ENCODE results near the gene CCDC177. TPM values are rescaled to one million over a fixed set of nuclear protein-coding genes. Genes with fewer than 3 reads are reported as not detected.

The CCDC177 gene
- polyA plus RNA-seq, 2 of the 4 experiments (the other 2 are of a cell fraction) = not detected

DNA sequence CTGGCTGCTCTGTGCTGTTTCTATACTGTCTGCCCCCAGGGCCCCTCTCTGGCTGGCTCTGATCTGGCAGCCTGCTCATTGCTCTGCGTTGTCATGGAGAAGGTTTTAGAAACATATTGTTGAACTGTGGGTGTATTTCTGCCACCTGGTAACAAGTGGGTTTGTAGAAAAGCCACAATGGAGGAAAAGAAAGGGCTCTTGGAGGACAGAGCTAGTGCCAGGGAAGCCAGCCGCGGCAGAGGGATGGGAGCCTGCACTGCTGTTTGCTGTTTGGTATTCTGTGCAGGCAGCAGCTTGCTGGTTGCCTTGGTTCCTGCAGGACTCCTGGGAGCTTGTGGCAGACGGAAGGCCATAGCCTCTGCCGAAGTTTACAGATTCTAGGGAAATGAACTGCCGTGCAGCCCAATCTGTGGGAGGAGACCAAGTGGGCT, 15.1 kb downstream of the CCDC177 start (continued):
- TF ChIP-seq, protein P1, sequence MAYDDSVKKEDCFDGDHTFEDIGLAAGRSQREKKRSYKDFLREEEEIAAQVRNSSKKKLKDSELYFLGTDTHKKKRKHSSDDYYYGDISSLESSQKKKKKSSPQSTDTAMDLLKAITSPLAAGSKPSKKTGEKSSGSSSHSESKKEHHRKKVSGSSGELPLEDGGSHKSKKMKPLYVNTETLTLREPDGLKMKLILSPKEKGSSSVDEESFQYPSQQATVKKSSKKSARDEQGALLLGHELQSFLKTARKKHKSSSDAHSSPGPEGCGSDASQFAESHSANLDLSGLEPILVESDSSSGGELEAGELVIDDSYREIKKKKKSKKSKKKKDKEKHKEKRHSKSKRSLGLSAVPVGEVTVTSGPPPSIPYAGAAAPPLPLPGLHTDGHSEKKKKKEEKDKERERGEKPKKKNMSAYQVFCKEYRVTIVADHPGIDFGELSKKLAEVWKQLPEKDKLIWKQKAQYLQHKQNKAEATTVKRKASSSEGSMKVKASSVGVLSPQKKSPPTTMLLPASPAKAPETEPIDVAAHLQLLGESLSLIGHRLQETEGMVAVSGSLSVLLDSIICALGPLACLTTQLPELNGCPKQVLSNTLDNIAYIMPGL (CRISPR knock-in tag; IDR thresholded peaks at IDR 0.05; ENCODE audit: borderline replicate concordance) = no peak
- TF ChIP-seq KDM5A (IDR thresholded peaks at IDR 0.05) (no peak), CBX8 (IDR thresholded peaks at IDR 0.05) (no peak)

DNA sequence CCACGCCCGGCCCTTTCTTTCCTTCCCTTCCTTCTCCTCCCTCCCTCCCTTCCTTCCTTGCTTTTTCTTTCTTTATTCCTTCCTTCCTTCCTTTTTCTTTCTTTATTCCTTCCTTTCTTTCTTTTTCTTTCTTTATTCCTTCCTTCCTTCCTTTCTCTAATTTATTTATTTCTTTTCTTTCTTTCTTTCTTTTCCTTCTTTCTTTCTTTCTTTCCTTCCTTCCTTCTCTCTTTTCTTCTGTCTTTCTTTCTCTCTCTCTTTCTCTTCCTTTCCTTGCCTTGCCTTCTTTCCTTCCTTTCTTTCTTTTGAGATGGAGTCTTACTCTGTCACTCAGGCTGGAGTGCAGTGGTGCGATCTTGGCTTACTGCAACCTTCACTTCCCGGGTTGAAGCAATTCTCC, 15.9 kb downstream of the CCDC177 start:
- Histone ChIP-seq H3K4me2 (no peak overlapping the region), H3K4me1 (no peaks in the 10 kb centered on the region; the same call in 2 of the 3 replicates), H3K4me3 (no peak overlapping the region), H3K27ac (no peak overlapping the region), H3K9me3 (no peaks in the 10 kb centered on the region)
- POLR2A ChIA-PET = no interaction called here
- DNase-seq (ENCODE audit: low read depth in 1 of 2, low spot score in 1 of 2) = no peak
- ATAC-seq = no peak
- FAIRE-seq = no peak
- TF ChIP-seq CBX8 (IDR thresholded peaks at IDR 0.05) = no peak
- TF ChIP-seq, protein P2, sequence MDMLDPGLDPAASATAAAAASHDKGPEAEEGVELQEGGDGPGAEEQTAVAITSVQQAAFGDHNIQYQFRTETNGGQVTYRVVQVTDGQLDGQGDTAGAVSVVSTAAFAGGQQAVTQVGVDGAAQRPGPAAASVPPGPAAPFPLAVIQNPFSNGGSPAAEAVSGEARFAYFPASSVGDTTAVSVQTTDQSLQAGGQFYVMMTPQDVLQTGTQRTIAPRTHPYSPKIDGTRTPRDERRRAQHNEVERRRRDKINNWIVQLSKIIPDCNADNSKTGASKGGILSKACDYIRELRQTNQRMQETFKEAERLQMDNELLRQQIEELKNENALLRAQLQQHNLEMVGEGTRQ (IDR thresholded peaks at IDR 0.05) = no peak
- TF ChIP-seq, protein P1 (CRISPR knock-in tag; IDR thresholded peaks at IDR 0.05; ENCODE audit: borderline replicate concordance) = no peak
- TF ChIP-seq, protein P3, sequence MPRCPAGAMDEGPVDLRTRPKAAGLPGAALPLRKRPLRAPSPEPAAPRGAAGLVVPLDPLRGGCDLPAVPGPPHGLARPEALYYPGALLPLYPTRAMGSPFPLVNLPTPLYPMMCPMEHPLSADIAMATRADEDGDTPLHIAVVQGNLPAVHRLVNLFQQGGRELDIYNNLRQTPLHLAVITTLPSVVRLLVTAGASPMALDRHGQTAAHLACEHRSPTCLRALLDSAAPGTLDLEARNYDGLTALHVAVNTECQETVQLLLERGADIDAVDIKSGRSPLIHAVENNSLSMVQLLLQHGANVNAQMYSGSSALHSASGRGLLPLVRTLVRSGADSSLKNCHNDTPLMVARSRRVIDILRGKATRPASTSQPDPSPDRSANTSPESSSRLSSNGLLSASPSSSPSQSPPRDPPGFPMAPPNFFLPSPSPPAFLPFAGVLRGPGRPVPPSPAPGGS (IDR thresholded peaks at IDR 0.05) = no peak
- TF ChIP-seq, protein P4, sequence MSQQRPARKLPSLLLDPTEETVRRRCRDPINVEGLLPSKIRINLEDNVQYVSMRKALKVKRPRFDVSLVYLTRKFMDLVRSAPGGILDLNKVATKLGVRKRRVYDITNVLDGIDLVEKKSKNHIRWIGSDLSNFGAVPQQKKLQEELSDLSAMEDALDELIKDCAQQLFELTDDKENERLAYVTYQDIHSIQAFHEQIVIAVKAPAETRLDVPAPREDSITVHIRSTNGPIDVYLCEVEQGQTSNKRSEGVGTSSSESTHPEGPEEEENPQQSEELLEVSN (IDR thresholded peaks at IDR 0.05; ENCODE audit: borderline replicate concordance, low read depth) = no peak
- no peak for TF ChIP-seq CEBPB (IDR thresholded peaks at IDR 0.05)
- TF ChIP-seq, protein P5, sequence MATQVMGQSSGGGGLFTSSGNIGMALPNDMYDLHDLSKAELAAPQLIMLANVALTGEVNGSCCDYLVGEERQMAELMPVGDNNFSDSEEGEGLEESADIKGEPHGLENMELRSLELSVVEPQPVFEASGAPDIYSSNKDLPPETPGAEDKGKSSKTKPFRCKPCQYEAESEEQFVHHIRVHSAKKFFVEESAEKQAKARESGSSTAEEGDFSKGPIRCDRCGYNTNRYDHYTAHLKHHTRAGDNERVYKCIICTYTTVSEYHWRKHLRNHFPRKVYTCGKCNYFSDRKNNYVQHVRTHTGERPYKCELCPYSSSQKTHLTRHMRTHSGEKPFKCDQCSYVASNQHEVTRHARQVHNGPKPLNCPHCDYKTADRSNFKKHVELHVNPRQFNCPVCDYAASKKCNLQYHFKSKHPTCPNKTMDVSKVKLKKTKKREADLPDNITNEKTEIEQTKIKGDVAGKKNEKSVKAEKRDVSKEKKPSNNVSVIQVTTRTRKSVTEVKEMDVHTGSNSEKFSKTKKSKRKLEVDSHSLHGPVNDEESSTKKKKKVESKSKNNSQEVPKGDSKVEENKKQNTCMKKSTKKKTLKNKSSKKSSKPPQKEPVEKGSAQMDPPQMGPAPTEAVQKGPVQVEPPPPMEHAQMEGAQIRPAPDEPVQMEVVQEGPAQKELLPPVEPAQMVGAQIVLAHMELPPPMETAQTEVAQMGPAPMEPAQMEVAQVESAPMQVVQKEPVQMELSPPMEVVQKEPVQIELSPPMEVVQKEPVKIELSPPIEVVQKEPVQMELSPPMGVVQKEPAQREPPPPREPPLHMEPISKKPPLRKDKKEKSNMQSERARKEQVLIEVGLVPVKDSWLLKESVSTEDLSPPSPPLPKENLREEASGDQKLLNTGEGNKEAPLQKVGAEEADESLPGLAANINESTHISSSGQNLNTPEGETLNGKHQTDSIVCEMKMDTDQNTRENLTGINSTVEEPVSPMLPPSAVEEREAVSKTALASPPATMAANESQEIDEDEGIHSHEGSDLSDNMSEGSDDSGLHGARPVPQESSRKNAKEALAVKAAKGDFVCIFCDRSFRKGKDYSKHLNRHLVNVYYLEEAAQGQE (IDR thresholded peaks at IDR 0.05) = no peak
- no peak for TF ChIP-seq ZSCAN20 (CRISPR knock-in tag; IDR thresholded peaks at IDR 0.05)
- no peak for TF ChIP-seq MAZ (IDR thresholded peaks at IDR 0.05; ENCODE audit: borderline replicate concordance, low read depth, low read length)
- no peak for TF ChIP-seq JUNB (IDR thresholded peaks at IDR 0.05)
- TF ChIP-seq ESRRA (IDR thresholded peaks at IDR 0.05; ENCODE audit: borderline replicate concordance, low read length) = no peak
- TF ChIP-seq, protein P6, sequence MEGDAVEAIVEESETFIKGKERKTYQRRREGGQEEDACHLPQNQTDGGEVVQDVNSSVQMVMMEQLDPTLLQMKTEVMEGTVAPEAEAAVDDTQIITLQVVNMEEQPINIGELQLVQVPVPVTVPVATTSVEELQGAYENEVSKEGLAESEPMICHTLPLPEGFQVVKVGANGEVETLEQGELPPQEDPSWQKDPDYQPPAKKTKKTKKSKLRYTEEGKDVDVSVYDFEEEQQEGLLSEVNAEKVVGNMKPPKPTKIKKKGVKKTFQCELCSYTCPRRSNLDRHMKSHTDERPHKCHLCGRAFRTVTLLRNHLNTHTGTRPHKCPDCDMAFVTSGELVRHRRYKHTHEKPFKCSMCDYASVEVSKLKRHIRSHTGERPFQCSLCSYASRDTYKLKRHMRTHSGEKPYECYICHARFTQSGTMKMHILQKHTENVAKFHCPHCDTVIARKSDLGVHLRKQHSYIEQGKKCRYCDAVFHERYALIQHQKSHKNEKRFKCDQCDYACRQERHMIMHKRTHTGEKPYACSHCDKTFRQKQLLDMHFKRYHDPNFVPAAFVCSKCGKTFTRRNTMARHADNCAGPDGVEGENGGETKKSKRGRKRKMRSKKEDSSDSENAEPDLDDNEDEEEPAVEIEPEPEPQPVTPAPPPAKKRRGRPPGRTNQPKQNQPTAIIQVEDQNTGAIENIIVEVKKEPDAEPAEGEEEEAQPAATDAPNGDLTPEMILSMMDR (IDR thresholded peaks at IDR 0.05) = no peak
- TF ChIP-seq NR3C1 (IDR thresholded peaks at IDR 0.05) = no peak
- TF ChIP-seq MYC (IDR thresholded peaks at IDR 0.05; ENCODE audit: borderline replicate concordance, low read length) = no peak
- no peak for TF ChIP-seq FOSL2 (IDR thresholded peaks at IDR 0.05)
- TF ChIP-seq FOSL2 (CRISPR knock-in tag; IDR thresholded peaks at IDR 0.05) = no peak
- TF ChIP-seq POLR2A (IDR thresholded peaks at IDR 0.05; ENCODE audit: low read length) = no peak
- TF ChIP-seq GATA3 (IDR thresholded peaks at IDR 0.05; ENCODE audit: borderline replicate concordance) = no peak
- TF ChIP-seq RAD21 (conservative IDR thresholded peaks at IDR 0.05 in 1 of 2, IDR thresholded peaks at IDR 0.05 in 1 of 2) = no peak
- CTCF ChIA-PET = interaction anchor here (1.1 to 8.7 kb wide), 4 partner anchors 11 to 55 kb away, joined by 4 to 86 read pairs (median 6); partner anchors contain the start of gene CCDC177
- WGBS (ENCODE audit: missing lambda C conversion rate) = 42% methylated on average over 4 of the region's 4 CpGs
